ENCODE measurements around the gene FAM156B. TPM values are rescaled to one million over a fixed set of nuclear protein-coding genes. Genes with fewer than 3 reads are reported as not detected.
"Not testable (repeated sequence)": the region's sequence is repeated elsewhere in the genome, so short reads cannot be mapped to it uniquely, and the experiment has no call there.

FAM156B gene
- total and polyA plus RNA-seq, 9 of the 15 experiments (the other 6 are each of a cell fraction or from before 2014, with no cell fraction given) = 0.24 to 32.2 (median 14.2) TPM

DNA sequence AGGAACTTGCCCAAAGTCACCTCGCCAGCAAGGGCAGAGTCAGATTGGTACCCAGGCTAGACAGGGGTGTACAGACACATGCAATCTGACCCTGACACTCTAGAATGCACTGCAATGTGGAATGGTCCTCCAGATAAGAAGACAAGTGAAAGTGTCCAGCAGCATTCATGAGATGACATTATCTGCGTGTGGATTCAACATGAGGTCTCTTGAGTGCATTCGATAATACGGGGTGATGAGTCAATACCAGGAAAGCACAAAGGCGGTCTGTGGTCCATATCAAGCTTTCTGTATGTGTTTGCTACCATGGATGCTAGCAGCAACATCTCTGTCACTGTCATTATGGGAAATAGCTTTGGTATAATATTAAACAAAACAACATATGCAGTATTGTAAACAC, 22.5 kb upstream of the FAM156B start:
- POLR2A ChIA-PET = interaction anchor here (0.5 kb wide), 1 partner anchor 559 kb away, joined by 3 read pairs; the partner anchor contains the start of gene HSD17B10
- no peak for FAIRE-seq

DNA sequence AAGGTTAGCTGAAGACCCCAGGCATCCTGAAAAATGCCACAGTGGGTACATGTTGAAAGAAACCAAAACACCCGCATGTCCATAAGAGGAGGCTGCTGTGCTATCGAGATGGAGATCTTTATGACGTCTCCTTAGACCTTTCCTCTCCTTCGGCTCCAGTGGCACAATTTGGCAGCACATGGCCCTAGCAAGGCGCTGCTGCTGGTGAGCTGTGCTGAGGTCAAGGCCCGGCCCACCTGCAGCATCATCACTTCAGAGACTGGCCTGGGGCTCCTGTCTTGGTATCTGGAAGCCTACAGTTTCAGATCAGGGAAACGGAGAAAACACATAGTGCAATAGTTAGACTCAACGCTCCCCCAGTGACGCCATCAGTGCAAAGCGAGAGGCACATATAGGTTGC, 21.7 kb upstream of the FAM156B start:
- BruUV-seq (replicated peaks); H3K27ac ChIP-seq (ENCODE audit: extremely low read depth, low read depth, low read length); in situ Hi-C loops (cut with MboI); H3K9me1 ChIP-seq (ENCODE audit: control insufficient read depth, insufficient read depth, low read length); intact Hi-C loops (cut with micrococcal nuclease); CTCF ChIA-PET (ENCODE audit: low intra/inter-chr PET ratio); DNase-seq (ENCODE audit: extremely low read depth in 1 of 4, low spot score in 3 of 4); H3K27me3 ChIP-seq (ENCODE audit: control insufficient read depth in 2 of 2, insufficient read depth in 2 of 2, low read length in 2 of 2); H4K20me1 ChIP-seq (replicated peaks; ENCODE audit: control insufficient read depth, insufficient read depth, low read length); H3K4me1 ChIP-seq (replicated peaks in 1 of 2; ENCODE audit: control insufficient read depth in 2 of 2, insufficient read depth in 2 of 2, low read length in 2 of 2); H3K4me3 ChIP-seq; H3K9me3 ChIP-seq (replicated peaks; ENCODE audit: control insufficient read depth, insufficient read depth, low read depth, low read length); H2AFZ ChIP-seq (ENCODE audit: low read depth, low read length); H3K9ac ChIP-seq (ENCODE audit: insufficient read depth in 1 of 2, low read depth in 2 of 2, low read length in 2 of 2); H3K79me2 ChIP-seq (ENCODE audit: control insufficient read depth, insufficient read depth, low read length); ATAC-seq; H3K4me2 ChIP-seq (ENCODE audit: insufficient read depth, low read length); FAIRE-seq; POLR2A ChIA-PET; H3K36me3 ChIP-seq (ENCODE audit: control insufficient read depth, insufficient read depth, low read length): not testable (repeated sequence)
- WGBS (ENCODE audit: insufficient coverage, low coverage, missing lambda C conversion rate) = 0% methylated on average over 1 of the region's 10 CpGs

More for the DNA sequence above, 22.5 kb upstream of the FAM156B start:
- no peak overlapping the region for H3K4me2 ChIP-seq (ENCODE audit: insufficient read depth, low read length)
- H3K4me1 ChIP-seq (replicated peaks in 1 of 2; ENCODE audit: control insufficient read depth in 2 of 2, insufficient read depth in 2 of 2, low read length in 2 of 2) = no peaks in the 10 kb centered on the region
- H2AFZ ChIP-seq (ENCODE audit: low read depth, low read length) = no peak overlapping the region
- no peak overlapping the region for H3K27ac ChIP-seq (ENCODE audit: extremely low read depth, low read depth, low read length)
- in situ Hi-C loops (cut with MboI) (no loop called here), intact Hi-C loops (cut with micrococcal nuclease) (no loop called here)
- ATAC-seq (no peak), DNase-seq (ENCODE audit: extremely low read depth in 1 of 4, low spot score in 3 of 4) (peak in 1 of 4 experiments; percentile 3)
- CTCF ChIA-PET (ENCODE audit: low intra/inter-chr PET ratio) = no interaction called here
- TF ChIP-seq, protein P1, sequence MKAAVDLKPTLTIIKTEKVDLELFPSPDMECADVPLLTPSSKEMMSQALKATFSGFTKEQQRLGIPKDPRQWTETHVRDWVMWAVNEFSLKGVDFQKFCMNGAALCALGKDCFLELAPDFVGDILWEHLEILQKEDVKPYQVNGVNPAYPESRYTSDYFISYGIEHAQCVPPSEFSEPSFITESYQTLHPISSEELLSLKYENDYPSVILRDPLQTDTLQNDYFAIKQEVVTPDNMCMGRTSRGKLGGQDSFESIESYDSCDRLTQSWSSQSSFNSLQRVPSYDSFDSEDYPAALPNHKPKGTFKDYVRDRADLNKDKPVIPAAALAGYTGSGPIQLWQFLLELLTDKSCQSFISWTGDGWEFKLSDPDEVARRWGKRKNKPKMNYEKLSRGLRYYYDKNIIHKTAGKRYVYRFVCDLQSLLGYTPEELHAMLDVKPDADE (conservative IDR thresholded peaks at IDR 0.05; ENCODE audit: control insufficient read depth, low read depth, low read length) = no peak
- TF ChIP-seq CHD4 (IDR thresholded peaks at IDR 0.05; ENCODE audit: insufficient read depth, insufficient replicate concordance, low read depth, low read length, poor library complexity, severe bottlenecking) (no peak), CBFA2T3 (IDR thresholded peaks at IDR 0.05) (peak; percentile 60), CBFA2T2 (conservative IDR thresholded peaks at IDR 0.05) (peak; percentile 36), NFIC (IDR thresholded peaks at IDR 0.05) (no peak), TEAD4 (IDR thresholded peaks at IDR 0.05; ENCODE audit: low read length) (peak; percentile 42; the same call in 1 of the 2 replicates), TEAD4 (CRISPR knock-in tag; IDR thresholded peaks at IDR 0.05; ENCODE audit: borderline replicate concordance) (no peak)
- H3K9me1 ChIP-seq (ENCODE audit: control insufficient read depth, insufficient read depth, low read length) = no peaks in the 10 kb centered on the region
- H3K36me3 ChIP-seq (ENCODE audit: control insufficient read depth, insufficient read depth, low read length) = no peaks in the 10 kb centered on the region
- H3K9me3 ChIP-seq (replicated peaks; ENCODE audit: control insufficient read depth, insufficient read depth, low read depth, low read length) = no peaks in the 10 kb centered on the region
- WGBS (ENCODE audit: insufficient coverage, low coverage, missing lambda C conversion rate) = 2% methylated on average over 5 of the region's 5 CpGs
- no peaks in the 10 kb centered on the region for H4K20me1 ChIP-seq (replicated peaks; ENCODE audit: control insufficient read depth, insufficient read depth, low read length)
- H3K9ac ChIP-seq (ENCODE audit: insufficient read depth in 1 of 2, low read depth in 2 of 2, low read length in 2 of 2) = no peak overlapping the region
- no peaks in the 10 kb centered on the region for H3K27me3 ChIP-seq (ENCODE audit: control insufficient read depth in 2 of 2, insufficient read depth in 2 of 2, low read length in 2 of 2)
- no peak overlapping the region for H3K4me3 ChIP-seq
- no peaks in the 10 kb centered on the region for H3K79me2 ChIP-seq (ENCODE audit: control insufficient read depth, insufficient read depth, low read length)
- BruUV-seq (replicated peaks) = no TSS peak

GRCh38 chrX:52876386-52876785, 20.7 kb upstream of the FAM156B start:
- H3K4me3 ChIP-seq; H3K79me2 ChIP-seq (ENCODE audit: control insufficient read depth, insufficient read depth, low read length); POLR2A ChIA-PET; H3K9me1 ChIP-seq (ENCODE audit: control insufficient read depth, insufficient read depth, low read length); H3K36me3 ChIP-seq (ENCODE audit: control insufficient read depth, insufficient read depth, low read length); ATAC-seq; H4K20me1 ChIP-seq (replicated peaks; ENCODE audit: control insufficient read depth, insufficient read depth, low read length); in situ Hi-C loops (cut with MboI); intact Hi-C loops (cut with micrococcal nuclease); H3K4me2 ChIP-seq (ENCODE audit: insufficient read depth, low read length); H3K4me1 ChIP-seq (replicated peaks in 1 of 2; ENCODE audit: control insufficient read depth in 2 of 2, insufficient read depth in 2 of 2, low read length in 2 of 2); H3K9ac ChIP-seq (ENCODE audit: insufficient read depth in 1 of 2, low read depth in 2 of 2, low read length in 2 of 2); H3K9me3 ChIP-seq (replicated peaks; ENCODE audit: control insufficient read depth, insufficient read depth, low read depth, low read length); H3K27ac ChIP-seq (ENCODE audit: extremely low read depth, low read depth, low read length); H3K27me3 ChIP-seq (ENCODE audit: control insufficient read depth in 2 of 2, insufficient read depth in 2 of 2, low read length in 2 of 2); H2AFZ ChIP-seq (ENCODE audit: low read depth, low read length); DNase-seq (ENCODE audit: extremely low read depth in 1 of 4, low spot score in 3 of 4); BruUV-seq (replicated peaks); CTCF ChIA-PET (ENCODE audit: low intra/inter-chr PET ratio): not testable (repeated sequence)
- 12% methylated on average over 3 of the region's 6 CpGs for WGBS (ENCODE audit: insufficient coverage, low coverage, missing lambda C conversion rate)
- peak; percentile 61 for FAIRE-seq
